Measurements from ENCODE around the gene MIGA1.
"Not testable (repeated sequence)": the region's sequence is repeated elsewhere in the genome, so short reads cannot be mapped to it uniquely, and the experiment has no call there.

Gene MIGA1

DNA sequence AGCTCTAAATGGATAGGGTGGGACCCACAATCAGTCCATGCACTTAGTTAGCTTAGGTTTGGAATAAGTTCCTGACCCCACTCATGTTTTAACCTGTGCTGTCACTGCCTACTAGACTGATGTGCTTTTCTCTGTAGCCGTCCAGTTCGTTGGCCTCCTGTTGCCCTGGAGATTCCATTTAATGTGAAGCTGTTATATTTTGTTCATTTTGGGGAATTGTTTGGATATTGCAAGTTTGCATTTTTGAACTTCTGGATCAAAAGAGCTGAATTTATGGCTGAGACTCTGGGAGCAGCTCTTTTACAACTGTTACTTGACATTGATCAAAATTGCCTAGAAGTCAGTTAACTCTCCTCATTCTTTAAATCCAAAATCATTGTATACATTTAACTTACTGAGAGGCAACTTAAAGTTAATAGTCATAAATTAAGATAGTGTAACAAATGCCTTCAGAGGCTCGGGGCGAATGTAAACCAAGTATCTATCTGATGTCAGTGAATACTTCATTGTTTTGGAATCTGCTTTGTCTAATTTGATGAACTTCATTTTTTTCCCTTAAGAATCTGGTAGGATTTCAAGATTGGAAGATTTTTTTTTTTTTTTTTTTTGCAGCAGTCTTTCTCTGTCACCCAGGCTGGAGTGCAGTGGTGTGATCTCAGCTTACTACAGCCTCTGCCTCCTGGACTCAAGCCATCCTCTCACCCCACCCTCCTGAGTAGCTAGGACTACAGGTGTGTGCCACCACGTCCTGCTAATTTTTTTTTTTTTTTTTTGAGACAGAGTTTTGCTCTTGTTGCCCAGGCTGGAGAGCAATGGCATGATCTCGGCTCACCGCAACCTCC is 38.1 kb downstream of the MIGA1 start:
- H3K4me3 ChIP-seq (ENCODE audit: low read depth, low read length): no peak overlapping the region
- DNase-seq (ENCODE audit: low read depth): no peak
- TF ChIP-seq, protein P1, sequence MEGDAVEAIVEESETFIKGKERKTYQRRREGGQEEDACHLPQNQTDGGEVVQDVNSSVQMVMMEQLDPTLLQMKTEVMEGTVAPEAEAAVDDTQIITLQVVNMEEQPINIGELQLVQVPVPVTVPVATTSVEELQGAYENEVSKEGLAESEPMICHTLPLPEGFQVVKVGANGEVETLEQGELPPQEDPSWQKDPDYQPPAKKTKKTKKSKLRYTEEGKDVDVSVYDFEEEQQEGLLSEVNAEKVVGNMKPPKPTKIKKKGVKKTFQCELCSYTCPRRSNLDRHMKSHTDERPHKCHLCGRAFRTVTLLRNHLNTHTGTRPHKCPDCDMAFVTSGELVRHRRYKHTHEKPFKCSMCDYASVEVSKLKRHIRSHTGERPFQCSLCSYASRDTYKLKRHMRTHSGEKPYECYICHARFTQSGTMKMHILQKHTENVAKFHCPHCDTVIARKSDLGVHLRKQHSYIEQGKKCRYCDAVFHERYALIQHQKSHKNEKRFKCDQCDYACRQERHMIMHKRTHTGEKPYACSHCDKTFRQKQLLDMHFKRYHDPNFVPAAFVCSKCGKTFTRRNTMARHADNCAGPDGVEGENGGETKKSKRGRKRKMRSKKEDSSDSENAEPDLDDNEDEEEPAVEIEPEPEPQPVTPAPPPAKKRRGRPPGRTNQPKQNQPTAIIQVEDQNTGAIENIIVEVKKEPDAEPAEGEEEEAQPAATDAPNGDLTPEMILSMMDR (IDR thresholded peaks at IDR 0.05; ENCODE audit: low read depth, low read length): no peak
- no peak for TF ChIP-seq POLR2A (IDR thresholded peaks at IDR 0.05; ENCODE audit: extremely low read depth, insufficient read length)
- TF ChIP-seq, protein P2, sequence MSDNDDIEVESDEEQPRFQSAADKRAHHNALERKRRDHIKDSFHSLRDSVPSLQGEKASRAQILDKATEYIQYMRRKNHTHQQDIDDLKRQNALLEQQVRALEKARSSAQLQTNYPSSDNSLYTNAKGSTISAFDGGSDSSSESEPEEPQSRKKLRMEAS (IDR thresholded peaks at IDR 0.05; ENCODE audit: low read depth, low read length): no peak
- TF ChIP-seq MYC (IDR thresholded peaks at IDR 0.05; ENCODE audit: low read depth, low read length): no peak

DNA sequence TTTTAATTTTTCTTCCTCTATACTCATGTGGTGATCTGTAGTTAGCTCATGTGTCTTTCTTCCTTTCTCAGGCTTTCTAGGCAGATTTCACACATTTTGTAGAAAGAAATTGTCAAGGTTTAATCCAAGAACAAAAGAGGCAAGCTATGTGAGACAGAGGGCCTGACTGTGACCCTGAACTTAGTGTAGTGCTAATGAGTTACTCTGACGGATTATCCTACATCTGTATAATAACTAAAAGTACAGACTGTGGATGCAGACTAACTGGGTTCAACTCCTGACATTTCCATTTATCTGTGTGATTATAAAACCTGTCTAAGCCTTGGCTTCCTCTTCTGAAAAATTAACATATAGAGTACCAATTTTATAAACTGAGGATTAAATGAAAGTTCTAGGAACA is 40.7 kb downstream of the MIGA1 start:
- TF ChIP-seq MYC (IDR thresholded peaks at IDR 0.05; ENCODE audit: low read depth, low read length) (no peak), POLR2A (IDR thresholded peaks at IDR 0.05; ENCODE audit: extremely low read depth, insufficient read length) (no peak)
- TF ChIP-seq, protein P1 (IDR thresholded peaks at IDR 0.05; ENCODE audit: low read depth, low read length): no peak
- TF ChIP-seq, protein P2 (IDR thresholded peaks at IDR 0.05; ENCODE audit: low read depth, low read length): no peak
- DNase-seq (ENCODE audit: low read depth): no peak
- H3K4me3 ChIP-seq (ENCODE audit: low read depth, low read length): no peak overlapping the region

- H3K4me3 ChIP-seq (ENCODE audit: low read depth, low read length): no peak overlapping the region
- no peak for DNase-seq (ENCODE audit: low read depth)
- TF ChIP-seq, protein P1 (IDR thresholded peaks at IDR 0.05; ENCODE audit: low read depth, low read length): no peak
- TF ChIP-seq MYC (IDR thresholded peaks at IDR 0.05; ENCODE audit: low read depth, low read length) (no peak), POLR2A (IDR thresholded peaks at IDR 0.05; ENCODE audit: extremely low read depth, insufficient read length) (no peak)
- TF ChIP-seq, protein P2 (IDR thresholded peaks at IDR 0.05; ENCODE audit: low read depth, low read length): no peak
These were observed 44.6 kb downstream of the MIGA1 start for GRCh38 chr1:77824079-77824478.

GRCh38 chr1:77824694-77825093 is 45.2 kb downstream of the MIGA1 start:
- TF ChIP-seq POLR2A (IDR thresholded peaks at IDR 0.05; ENCODE audit: extremely low read depth, insufficient read length): no peak
- TF ChIP-seq, protein P2 (IDR thresholded peaks at IDR 0.05; ENCODE audit: low read depth, low read length): no peak
- TF ChIP-seq, protein P1 (IDR thresholded peaks at IDR 0.05; ENCODE audit: low read depth, low read length): no peak
- no peak for TF ChIP-seq MYC (IDR thresholded peaks at IDR 0.05; ENCODE audit: low read depth, low read length)
- no peak for DNase-seq (ENCODE audit: low read depth)
- no peak overlapping the region for H3K4me3 ChIP-seq (ENCODE audit: low read depth, low read length)

GRCh38 chr1:77825131-77825709 is 45.8 kb downstream of the MIGA1 start:
- TF ChIP-seq POLR2A (IDR thresholded peaks at IDR 0.05; ENCODE audit: extremely low read depth, insufficient read length) (no peak), MYC (IDR thresholded peaks at IDR 0.05; ENCODE audit: low read depth, low read length) (0 out of 2 replicates have a peak, but pooled peaks have one; percentile 13)
- TF ChIP-seq, protein P1 (IDR thresholded peaks at IDR 0.05; ENCODE audit: low read depth, low read length): no peak
- TF ChIP-seq, protein P2 (IDR thresholded peaks at IDR 0.05; ENCODE audit: low read depth, low read length): 0 out of 2 replicates have a peak, but pooled peaks have one; percentile 20
- no peak overlapping the region for H3K4me3 ChIP-seq (ENCODE audit: low read depth, low read length)
- peak; percentile 81 for DNase-seq (ENCODE audit: low read depth)

DNA sequence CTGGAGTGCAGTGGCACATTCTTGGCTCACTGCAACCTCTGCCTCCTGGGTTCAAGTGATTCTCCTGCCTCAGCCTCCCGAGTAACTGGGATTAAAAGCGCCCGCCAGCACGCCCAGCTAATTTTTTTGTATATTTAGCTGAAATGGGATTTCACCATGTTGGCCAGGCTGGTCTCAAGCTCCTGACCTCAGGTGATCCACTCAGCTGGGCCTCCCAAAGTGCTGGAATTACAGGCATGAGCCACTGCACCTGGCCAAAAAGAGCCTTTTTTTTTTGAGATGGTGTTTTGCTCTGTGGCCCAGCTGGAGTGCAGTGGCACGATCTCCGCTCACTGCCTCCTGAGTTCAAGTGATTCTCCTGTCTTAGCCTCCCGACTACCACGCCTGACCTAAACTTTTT is 47.4 kb downstream of the MIGA1 start:
- DNase-seq (ENCODE audit: low read depth); H3K4me3 ChIP-seq (ENCODE audit: low read depth, low read length): not testable (repeated sequence)
